Panc1 (cell line): Measurements from ENCODE around the gene NXPE2. TPM values are rescaled to one million over a fixed set of nuclear protein-coding genes. Genes with fewer than 3 reads are reported as not detected.

Experiments
- ATAC-seq: fragments of 200-7000 bp; cut with Tn5 transposase; 2 replicates; pipeline ENCODE4 v1.9.1; 2020; ENCODE audit warnings: mild to moderate bottlenecking, moderate library complexity
- BruUV-seq: library from RNA; stranded (reverse); fragments of 400-500 nt; replicated peaks from 2 replicates; lab custom pipeline; 2021; lab: Mats Ljungman, UMichigan
- CTCF ChIA-PET: fragments of 300-600 bp; sonication (Branson Sonifier 250); formaldehyde crosslinking; loops from one replicate; lab custom pipeline; 2022; ENCODE audit warnings: antibody characterized with exemption; lab: Charles Lee
- POLR2A ChIA-PET: fragments of 300-600 bp; sonication (Branson Sonifier 250); formaldehyde crosslinking; loops from one replicate; lab custom pipeline; 2022; ENCODE audit warnings: antibody characterized with exemption; lab: Charles Lee
- DNase-seq: peaks from one replicate; pipeline ENCODE4 v3.0.0-alpha.2; 2010; ENCODE audit warnings: low read depth, low spot score
- H3K27ac ChIP-seq: 2 replicates; pipeline ENCODE4 v1.5.1; 2011; ENCODE audit warnings: mild to moderate bottlenecking, low read length, inconsistent platforms
- H3K27me3 ChIP-seq: fragments of 200-500 bp; sonication (Bioruptor generic); 2 replicates; pipeline ENCODE4 v1.6.0; 2014; ENCODE audit warnings: low read length, inconsistent platforms; ENCODE audit not compliant: control insufficient read depth, insufficient read depth
- H3K36me3 ChIP-seq: fragments of 200-500 bp; sonication (Bioruptor generic); 2 replicates; pipeline ENCODE4 v1.5.1; 2014; ENCODE audit warnings: inconsistent platforms, mild to moderate bottlenecking, low read length, moderate library complexity; ENCODE audit not compliant: control insufficient read depth, insufficient read depth
- H3K4me1 ChIP-seq: 2 replicates; pipeline ENCODE4 v1.5.1; 2011; ENCODE audit warnings: inconsistent platforms, mild to moderate bottlenecking, low read length, moderate library complexity; ENCODE audit not compliant: control insufficient read depth, insufficient read depth
- H3K4me3 ChIP-seq, 2 experiments: 2 replicates each; pipeline ENCODE4 v1.5.1; 2011 to 2012; ENCODE audit warnings: low read depth in 2 of 2, low read length in 2 of 2, mild to moderate bottlenecking in 2 of 2, inconsistent platforms in 1 of 2, moderate library complexity in 1 of 2
- H3K9me3 ChIP-seq: fragments of 200-500 bp; sonication (Bioruptor generic); 2 replicates; pipeline ENCODE4 v1.5.1; 2014; ENCODE audit warnings: low read depth, mild to moderate bottlenecking, inconsistent platforms, low read length, moderate library complexity; ENCODE audit not compliant: control insufficient read depth, insufficient read depth
- POLR2AphosphoS5 ChIP-seq: IDR thresholded peaks from 2 replicates; pipeline ENCODE4 v1.6.1; 2012; ENCODE audit warnings: mild to moderate bottlenecking, low read depth, low read length, moderate library complexity
- SIN3A ChIP-seq: IDR thresholded peaks from 2 replicates; pipeline ENCODE4 v1.6.1; 2012; ENCODE audit warnings: low read depth, mild to moderate bottlenecking, low read length, moderate library complexity, borderline replicate concordance; ENCODE audit not compliant: insufficient read depth
- TCF7L2 ChIP-seq: IDR thresholded peaks from 2 replicates; pipeline ENCODE4 v1.6.1; 2011; ENCODE audit warnings: mild to moderate bottlenecking, low read depth, low read length, inconsistent platforms
- in situ Hi-C: cut with HindIII; loops from 2 replicates; pipeline ENCODE4 v1.10.0; 2016; ENCODE audit warnings: low sequenced_read_pairs, low pct_unique_long_range_greater_than_20kb
- intact Hi-C: fragments of 100-400 bp; cut with micrococcal nuclease; formaldehyde crosslinking; loops from one replicate; pipeline ENCODE4 v1.10.0; 2022; ENCODE audit not compliant: unreplicated experiment
- total RNA-seq: library from RNA; stranded (reverse); gene quantifications from one replicate; pipeline ENCODE4 v1.2.1, GENCODE V29; 2021; ENCODE audit not compliant: unreplicated experiment
- TF ChIP-seq, protein P1 (sequence below), 2 experiments: IDR thresholded peaks; 2 replicates each; pipeline ENCODE4 v1.6.1; 2011 to 2012; ENCODE audit warnings: low read depth in 2 of 2, control low read depth in 1 of 2, low read length in 1 of 2, mild to moderate bottlenecking in 1 of 2, moderate library complexity in 1 of 2; ENCODE audit not compliant: insufficient read depth in 1 of 2
- TF ChIP-seq, protein P2 (sequence below): fragments of 450-650 bp; IDR thresholded peaks from 2 replicates; pipeline ENCODE4 v1.5.1; 2017; ENCODE audit warnings: mild to moderate bottlenecking

Gene NXPE2
- total RNA-seq, 1 experiment from 2014 or later = not detected

DNA sequence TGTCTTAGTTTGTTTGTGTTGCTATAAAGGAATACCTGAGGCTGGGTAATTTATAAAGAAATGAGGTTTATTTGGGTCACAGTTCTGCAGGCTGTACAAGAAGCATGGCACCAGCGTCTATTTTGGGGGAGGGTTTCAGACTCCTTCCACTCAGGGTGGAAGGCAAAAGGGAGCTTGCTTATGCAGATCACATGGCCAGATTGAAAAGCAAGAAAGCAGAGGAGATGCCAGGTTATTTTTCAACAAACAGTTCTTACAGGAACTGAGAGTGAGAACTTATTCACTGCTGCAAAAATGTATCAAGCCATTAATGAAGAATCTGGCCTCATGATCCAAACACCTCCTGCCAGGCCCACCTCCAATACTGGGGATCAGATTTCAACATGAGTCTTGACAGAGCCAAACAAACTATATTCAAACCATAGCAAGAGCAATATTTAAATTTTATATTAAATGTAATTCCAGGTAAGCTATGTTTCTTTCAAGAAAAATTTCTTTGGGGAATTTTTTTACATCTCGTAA, 66.9 kb downstream of the NXPE2 start:
- no TSS peak for BruUV-seq
- no peak for TF ChIP-seq SIN3A
- no peak for TF ChIP-seq TCF7L2
- Histone ChIP-seq H3K36me3 (no peaks in the 10 kb centered on the region), H3K4me3 (no peak overlapping the region), H3K27ac (no peak overlapping the region), H3K4me1 (no peaks in the 10 kb centered on the region), H3K9me3 (peaks cover 5% of the 10 kb centered on the region), H3K27me3 (no peaks in the 10 kb centered on the region)
- in situ Hi-C loops = no loop called here
- no peak for ATAC-seq
- ChIA-PET CTCF (no interaction called here), POLR2A (no interaction called here)
- intact Hi-C loops = no loop called here
- DNase-seq = no peak

DNA sequence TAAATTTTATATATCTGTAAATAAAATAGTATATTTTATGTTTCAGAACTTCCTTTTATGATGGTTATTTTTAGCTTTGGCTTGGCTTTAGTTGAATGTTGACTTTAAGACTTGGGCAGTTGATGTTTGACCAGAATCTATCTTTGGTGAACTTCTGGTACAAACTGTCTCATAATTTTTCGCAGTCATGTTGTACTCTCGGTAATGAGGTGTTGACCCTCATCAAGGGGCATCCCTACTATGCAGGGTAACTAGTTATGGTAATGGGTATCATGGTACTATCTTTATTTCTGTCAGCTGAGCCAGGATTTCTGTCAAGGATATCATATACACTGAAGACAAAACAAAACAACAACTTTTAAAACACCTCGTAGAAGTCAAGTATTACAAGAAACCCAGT, 67.7 kb downstream of the NXPE2 start:
- ChIA-PET POLR2A (no interaction called here), CTCF (no interaction called here)
- Histone ChIP-seq H3K27me3 (no peaks in the 10 kb centered on the region), H3K9me3 (peaks cover 5% of the 10 kb centered on the region), H3K4me3 (no peak overlapping the region), H3K27ac (no peak overlapping the region), H3K36me3 (no peaks in the 10 kb centered on the region), H3K4me1 (no peaks in the 10 kb centered on the region)
- DNase-seq (no peak), ATAC-seq (no peak)
- no TSS peak for BruUV-seq
- in situ Hi-C loops = no loop called here
- intact Hi-C loops = no loop called here
- TF ChIP-seq POLR2AphosphoS5 (no peak), TCF7L2 (no peak), SIN3A (no peak)
- TF ChIP-seq, protein P1, sequence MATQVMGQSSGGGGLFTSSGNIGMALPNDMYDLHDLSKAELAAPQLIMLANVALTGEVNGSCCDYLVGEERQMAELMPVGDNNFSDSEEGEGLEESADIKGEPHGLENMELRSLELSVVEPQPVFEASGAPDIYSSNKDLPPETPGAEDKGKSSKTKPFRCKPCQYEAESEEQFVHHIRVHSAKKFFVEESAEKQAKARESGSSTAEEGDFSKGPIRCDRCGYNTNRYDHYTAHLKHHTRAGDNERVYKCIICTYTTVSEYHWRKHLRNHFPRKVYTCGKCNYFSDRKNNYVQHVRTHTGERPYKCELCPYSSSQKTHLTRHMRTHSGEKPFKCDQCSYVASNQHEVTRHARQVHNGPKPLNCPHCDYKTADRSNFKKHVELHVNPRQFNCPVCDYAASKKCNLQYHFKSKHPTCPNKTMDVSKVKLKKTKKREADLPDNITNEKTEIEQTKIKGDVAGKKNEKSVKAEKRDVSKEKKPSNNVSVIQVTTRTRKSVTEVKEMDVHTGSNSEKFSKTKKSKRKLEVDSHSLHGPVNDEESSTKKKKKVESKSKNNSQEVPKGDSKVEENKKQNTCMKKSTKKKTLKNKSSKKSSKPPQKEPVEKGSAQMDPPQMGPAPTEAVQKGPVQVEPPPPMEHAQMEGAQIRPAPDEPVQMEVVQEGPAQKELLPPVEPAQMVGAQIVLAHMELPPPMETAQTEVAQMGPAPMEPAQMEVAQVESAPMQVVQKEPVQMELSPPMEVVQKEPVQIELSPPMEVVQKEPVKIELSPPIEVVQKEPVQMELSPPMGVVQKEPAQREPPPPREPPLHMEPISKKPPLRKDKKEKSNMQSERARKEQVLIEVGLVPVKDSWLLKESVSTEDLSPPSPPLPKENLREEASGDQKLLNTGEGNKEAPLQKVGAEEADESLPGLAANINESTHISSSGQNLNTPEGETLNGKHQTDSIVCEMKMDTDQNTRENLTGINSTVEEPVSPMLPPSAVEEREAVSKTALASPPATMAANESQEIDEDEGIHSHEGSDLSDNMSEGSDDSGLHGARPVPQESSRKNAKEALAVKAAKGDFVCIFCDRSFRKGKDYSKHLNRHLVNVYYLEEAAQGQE (IDR thresholded peaks at IDR 0.05; ENCODE audit: insufficient read depth in 1 of 2, low read depth in 2 of 2, low read length in 1 of 2) = no peak
- TF ChIP-seq, protein P2, sequence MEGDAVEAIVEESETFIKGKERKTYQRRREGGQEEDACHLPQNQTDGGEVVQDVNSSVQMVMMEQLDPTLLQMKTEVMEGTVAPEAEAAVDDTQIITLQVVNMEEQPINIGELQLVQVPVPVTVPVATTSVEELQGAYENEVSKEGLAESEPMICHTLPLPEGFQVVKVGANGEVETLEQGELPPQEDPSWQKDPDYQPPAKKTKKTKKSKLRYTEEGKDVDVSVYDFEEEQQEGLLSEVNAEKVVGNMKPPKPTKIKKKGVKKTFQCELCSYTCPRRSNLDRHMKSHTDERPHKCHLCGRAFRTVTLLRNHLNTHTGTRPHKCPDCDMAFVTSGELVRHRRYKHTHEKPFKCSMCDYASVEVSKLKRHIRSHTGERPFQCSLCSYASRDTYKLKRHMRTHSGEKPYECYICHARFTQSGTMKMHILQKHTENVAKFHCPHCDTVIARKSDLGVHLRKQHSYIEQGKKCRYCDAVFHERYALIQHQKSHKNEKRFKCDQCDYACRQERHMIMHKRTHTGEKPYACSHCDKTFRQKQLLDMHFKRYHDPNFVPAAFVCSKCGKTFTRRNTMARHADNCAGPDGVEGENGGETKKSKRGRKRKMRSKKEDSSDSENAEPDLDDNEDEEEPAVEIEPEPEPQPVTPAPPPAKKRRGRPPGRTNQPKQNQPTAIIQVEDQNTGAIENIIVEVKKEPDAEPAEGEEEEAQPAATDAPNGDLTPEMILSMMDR = no peak

Other genes starting within 250 kb of the NXPE2 start
- 111 TPM for gene REXO2, start 239.1 kb upstream of the NXPE2 start, total RNA-seq
- not detected for gene NXPE1, start 118.6 kb upstream of the NXPE2 start, total RNA-seq
- gene NXPE4, start 82.7 kb upstream of the NXPE2 start, total RNA-seq = not detected